HG03045 (cell line): ENCODE data around the gene UTS2R.

Experiments
- ATAC-seq: cut with Tn5 transposase; IDR thresholded peaks from one replicate; pipeline ENCODE4 v1.9.1; 2021; ENCODE audit warnings: mild to moderate bottlenecking, moderate library complexity; ENCODE audit not compliant: unreplicated experiment

Gene UTS2R

DNA sequence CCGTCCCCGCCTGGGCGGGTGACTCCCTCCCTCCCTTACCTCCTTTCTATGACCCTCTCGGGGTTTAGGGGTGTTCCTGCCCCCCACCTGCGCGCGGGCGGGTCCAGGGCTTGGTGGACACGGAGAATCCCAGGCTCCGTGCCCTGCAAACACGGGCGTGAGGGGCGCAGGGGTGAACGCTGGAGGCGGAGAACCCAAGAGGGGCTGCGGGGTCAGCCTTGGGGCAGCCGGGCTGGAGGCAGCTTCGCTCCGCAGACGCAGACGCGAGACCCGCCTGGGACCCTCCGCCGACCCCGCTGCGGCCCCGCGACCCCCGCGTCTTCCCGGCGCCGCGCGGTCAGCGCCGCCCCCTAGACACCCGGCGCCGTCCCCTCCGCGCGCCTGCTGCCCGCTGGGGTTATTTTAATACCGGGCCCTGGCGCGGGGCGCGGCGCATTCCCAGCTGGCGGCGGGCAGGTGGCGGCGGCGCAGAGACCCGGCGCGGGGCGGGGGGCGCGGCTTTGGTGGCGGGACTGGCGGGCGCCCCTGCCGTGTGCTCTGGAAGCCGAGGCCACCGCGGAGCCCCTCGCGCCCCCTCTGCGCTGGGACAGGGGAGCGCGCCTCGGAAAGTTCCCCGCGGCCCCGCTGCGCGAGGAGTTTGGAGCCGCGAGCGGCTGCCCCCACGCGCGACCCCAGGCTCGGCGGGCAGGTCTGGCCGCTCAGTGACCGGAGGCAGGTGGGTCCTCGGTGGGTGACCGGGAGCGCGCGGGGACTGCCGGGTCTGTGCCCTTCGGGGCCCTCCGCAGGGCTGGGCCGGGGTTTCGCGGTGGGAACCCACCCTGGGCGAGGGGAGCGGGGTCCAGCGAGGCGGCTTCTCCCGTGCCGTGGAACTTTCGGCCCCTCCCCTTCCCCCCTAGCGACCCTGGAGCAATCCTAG, at the start of gene UTS2R:
Gene UTS2R (plus strand): TSS at position 433 of the 916 bp plus-strand sequence. CDS start 2,560 bp downstream, outside the sequence.
- no peak for ATAC-seq

DNA sequence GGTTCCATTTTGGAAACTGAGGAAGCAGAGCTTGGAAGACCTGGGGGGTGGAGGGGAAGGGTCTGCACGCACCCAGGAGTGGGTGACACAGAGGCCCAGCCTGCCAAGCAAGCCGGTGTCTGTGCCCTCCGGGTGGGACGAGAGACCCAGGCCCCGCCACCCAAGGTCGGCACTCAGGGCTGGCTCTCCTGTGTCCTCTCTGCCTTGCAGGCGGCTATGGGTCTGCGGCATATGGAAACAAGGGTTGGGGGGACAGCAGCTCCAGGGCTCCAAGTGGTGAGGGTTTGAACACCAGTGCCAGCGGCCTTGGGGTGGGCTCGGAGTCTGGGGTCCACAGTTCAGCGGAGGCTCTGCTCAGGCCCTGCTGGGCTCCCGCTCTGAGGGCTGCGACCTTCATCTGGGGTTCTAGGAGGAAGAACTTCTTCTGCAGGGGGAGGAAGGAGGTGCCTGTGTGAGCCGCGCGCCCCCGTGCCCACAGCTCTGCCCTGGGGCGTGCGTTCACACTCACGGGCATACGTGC, 49.6 kb upstream of the UTS2R start:
- ATAC-seq, result no peak

DNA sequence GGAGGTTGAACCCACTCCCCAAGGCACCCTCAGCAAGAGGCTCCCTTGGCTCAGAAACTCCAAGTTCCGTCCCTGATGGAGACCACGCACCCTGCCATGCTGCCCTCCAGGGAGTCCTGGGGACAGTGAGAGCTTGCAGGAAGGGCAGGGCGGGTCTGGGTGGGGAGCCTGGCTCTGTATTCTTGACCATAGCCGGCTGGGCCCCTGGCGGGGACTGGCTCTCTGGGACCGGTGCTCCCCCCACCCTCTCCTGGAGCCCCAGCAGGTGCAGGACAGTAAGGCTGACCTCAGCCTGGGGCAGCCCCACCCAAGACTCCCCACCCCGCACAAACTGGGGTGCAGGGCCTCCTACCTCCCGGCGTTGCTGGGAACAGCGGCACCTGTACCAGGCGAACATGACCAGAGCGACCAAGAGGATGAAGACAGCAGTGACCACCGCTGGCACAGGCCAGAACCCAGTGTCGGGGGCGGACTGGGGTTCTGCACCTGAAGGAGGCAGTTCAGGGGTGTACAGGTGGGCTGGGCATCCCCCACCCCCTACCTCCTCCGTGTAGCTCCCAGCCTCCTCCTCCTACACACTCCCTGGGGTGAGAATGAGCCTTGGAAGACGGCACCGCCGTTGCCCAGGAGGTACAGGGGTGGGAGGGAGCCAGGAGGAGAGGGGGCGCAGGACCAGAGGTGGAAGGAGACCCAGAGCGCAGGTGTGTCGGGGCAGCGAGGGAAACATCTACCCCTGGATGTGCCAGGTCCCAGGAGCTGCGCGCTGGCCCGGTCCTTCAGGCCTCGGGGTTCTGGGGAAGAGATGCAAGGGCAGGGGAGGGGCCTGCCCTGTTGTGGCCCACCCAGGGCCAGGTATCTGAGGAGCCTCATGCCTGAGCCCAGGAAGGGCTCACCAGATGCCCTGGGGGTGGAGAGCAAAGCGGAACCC, 48.8 kb upstream of the UTS2R start:
- ATAC-seq, result no peak

GRCh38 chr17:82323514-82324234, 47.9 kb upstream of the UTS2R start:
- ATAC-seq, result no peak

GRCh38 chr17:82324566-82325285, 46.8 kb upstream of the UTS2R start:
- ATAC-seq, result no peak

DNA sequence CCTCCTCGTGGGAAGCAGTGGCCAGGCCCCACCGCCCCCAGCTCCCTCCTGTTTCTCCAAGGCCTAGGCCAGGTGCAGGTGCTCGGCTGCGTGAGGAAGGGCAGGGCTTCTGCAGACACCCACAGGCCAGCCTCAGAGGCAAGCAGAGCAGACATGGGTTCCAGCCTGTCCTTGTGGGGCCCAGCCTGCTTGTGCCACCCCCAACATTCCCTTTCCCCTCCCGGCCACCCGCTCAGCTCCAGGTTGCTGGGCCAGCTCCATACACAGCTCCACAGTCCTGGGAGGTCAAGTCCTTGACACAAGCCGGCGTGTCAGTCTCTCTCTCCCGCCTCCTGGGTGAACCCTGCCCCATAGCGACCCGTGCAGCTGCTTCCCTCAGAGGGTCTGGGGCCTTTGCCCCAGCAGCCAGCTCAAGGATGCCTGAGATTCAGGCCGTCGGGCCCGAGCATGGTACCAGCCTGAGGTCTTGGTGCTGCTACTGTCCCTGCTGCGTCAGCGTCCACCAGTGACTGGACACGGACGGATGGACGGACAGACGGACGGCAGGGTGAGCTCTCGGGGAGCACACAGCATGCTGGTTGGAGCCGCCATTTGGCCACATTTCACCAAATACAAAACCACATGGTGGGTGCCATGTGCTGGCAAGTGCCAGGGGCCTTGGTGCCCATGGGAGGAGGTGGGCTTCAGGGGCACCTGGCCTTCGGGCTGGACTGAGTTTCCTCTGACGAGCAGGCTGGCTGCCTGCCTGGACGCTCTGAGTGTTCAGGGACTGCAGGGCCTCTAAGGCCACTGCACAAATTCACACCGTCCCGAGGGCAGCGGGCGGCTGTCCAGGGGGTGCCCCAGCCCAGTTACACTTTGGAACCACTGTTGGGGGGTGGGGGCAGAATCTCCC, 46.0 kb upstream of the UTS2R start:
- no peak for ATAC-seq

- no peak for ATAC-seq
Observed at GRCh38 chr17:82327289-82327688, 44.3 kb upstream of the UTS2R start.

- ATAC-seq, result no peak
Observed at GRCh38 chr17:82327757-82328140, 43.8 kb upstream of the UTS2R start.

GRCh38 chr17:82328141-82328993, 43.2 kb upstream of the UTS2R start:
- no peak for ATAC-seq

GRCh38 chr17:82328994-82329507, 42.5 kb upstream of the UTS2R start:
- no peak for ATAC-seq

GRCh38 chr17:82329683-82330321, 41.8 kb upstream of the UTS2R start:
- no peak for ATAC-seq

DNA sequence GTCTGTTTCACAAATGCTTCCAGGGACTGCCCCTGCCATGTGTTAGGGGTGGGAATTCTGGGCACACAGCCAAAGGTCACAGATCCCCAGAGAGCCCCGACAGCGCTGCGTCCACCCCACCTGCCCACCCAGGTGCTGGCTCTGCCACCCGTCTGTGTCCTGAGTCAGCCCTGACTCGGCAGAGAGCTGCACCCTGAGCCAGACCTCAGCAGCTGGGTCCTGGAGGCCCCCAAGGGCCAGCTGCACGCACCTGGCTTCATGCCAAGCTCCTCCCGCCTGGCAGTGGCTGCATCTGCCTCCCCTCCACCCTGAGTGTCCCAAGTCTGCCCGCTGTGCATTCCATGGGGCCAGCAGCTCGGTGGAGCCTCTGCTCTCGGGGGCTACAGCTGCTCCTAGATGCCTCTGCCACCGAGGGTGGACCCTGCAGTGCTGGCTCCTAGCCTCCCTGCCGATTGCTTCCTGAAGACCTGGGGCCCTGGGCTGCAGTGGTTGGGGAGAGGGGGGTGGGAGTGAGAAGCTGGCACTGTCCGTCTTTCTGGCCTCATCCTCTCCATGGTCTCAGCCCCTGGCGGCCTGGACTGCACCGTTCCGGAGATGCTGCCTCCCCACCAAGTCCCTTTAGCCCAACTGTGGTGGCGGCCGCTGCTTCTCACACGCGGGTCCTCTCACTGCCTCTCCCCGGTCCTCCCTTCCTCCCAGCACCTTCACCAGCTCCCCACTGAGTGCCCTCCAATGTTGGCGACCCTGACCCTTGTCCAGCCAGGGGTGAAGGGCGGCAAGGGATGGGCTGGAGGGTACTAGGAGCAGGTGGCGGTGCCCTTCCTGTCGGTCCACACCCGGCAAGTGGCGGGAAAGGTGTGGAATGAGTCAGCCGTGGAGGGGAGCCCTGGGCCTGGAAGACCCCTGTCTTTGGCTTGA, 41.0 kb upstream of the UTS2R start:
- ATAC-seq, result no peak

DNA sequence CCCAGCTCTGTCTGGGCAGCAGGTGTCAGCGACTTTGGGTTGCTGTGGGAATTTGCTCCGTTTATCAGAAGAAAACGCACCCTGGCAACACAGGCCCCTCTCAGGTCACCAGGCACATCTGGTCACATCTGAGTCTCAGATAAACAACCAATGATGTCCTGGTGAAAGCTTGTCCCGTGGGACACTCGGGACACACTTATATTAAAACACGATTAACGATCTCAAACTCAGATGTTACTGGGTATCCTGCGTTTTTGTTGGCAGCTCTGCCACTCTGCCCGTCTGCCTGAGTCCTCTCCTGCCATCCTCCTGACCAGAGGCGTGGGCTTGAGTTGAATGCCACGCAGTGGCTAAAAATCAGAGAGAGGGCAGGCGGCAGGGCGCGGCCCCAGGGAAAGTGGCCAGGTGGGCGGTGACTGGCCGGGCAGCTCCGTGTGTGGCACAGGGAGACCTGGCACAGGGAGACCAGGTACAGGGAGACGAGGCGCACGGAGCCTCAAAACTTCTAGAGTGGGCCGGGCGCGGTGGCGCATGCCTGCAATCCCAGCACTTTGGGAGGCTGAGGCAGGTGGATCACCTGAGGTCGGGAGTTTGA, 40.1 kb upstream of the UTS2R start:
- ATAC-seq, result no peak

DNA sequence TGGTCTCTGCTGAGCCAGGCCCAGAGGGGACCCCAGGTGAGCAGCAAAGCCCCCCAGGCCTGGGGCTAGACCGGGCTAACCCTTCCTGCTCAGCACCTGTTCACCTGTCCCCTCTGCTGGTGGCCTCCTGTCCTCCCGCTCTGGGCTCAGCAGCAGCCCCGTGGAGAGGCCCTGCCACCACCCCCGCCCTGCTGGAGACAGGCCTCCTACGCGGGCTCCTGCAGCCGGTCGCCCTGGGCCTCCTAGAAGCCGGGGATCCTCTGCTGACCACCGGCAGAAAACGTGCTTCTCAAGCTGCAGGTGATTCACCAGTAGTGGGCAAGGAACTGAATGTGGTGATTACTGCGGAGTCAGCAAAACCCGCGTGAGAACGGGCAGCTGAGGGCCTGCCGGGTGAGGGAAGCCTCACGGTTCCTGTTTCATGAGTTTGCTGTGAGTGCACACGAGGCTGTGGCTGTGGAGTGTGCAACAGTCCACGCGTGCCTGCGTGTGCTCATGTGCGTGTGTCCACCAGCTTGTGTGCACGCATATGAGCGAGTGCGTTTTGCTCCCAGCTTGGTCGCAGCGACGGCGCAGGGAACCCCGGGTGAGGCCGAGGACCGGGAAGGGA, 38.8 kb upstream of the UTS2R start:
- no peak for ATAC-seq

GRCh38 chr17:82333279-82334171, 38.0 kb upstream of the UTS2R start, which contains the start of gene SECTM1:
SECTM1 (minus strand) TSS chr17:82333766; CDS start chr17:82327240, 6,526 bp downstream.
- ATAC-seq, result no peak
